Mucosa of stomach (tissue), 1 donor: Measurements from ENCODE around the gene ARL6IP4.

Experiments
- H3K27me3 ChIP-seq: one replicate; pipeline ENCODE4 v1.7.0; 2013; ENCODE audit warnings: mild to moderate bottlenecking, low read length; ENCODE audit not compliant: control insufficient read depth, insufficient read depth
- H3K36me3 ChIP-seq: one replicate; pipeline ENCODE4 v1.7.0; 2013; ENCODE audit warnings: low read length; ENCODE audit not compliant: control insufficient read depth, insufficient read depth
- H3K4me1 ChIP-seq: one replicate; pipeline ENCODE4 v1.7.0; 2013; ENCODE audit warnings: mild to moderate bottlenecking, low read length; ENCODE audit not compliant: control insufficient read depth, insufficient read depth
- H3K4me3 ChIP-seq: one replicate; pipeline ENCODE4 v1.7.0; 2013; ENCODE audit warnings: low read length
- H3K9ac ChIP-seq: one replicate; pipeline ENCODE4 v1.7.0; 2013; ENCODE audit warnings: mild to moderate bottlenecking, low read length, moderate library complexity
- H3K9me3 ChIP-seq: one replicate; pipeline ENCODE4 v1.7.0; 2013; ENCODE audit warnings: mild to moderate bottlenecking, low read length, moderate library complexity; ENCODE audit not compliant: control insufficient read depth
- donor health status: Pancreatic carcinoma.

The ARL6IP4 gene

DNA sequence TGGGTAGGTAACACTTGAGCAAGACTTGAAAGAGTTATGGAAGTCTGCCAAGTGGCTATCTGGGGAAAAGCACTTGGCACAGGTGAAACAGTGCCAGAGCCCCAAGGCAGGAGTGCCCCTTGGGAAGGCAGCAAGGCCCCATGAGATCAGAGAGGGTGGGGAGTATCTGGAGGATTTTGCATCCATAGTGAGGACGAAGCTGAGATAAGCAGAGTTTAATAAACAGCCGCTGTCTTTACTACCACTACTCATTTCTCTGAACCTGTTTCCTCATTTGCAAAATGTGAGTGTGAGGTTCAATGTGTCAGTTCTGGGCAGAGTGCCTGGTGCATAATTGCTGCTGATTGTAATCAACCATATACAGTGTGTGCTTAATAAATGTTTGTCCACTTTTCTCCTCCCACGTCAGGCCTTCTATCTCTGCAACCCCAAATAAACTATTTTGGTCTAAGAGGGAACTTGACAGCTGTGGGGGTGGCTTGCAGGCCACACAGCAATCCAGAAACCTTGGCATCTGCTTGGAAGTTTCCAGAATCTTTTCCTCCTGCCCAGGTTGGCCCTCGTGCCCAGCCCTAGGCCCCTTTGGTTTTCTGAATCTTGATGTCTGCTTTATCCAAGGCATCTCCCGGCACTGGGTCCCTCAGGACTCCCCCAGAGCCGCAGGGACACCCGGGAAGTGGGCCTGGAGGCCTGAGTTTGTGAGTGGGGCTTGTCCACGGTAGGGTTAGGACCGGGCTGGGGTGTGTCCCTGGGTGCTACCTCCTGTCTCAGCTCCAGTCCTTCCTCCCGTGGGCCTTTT lies 18.8 kb upstream of the ARL6IP4 start:
- Histone ChIP-seq H3K4me1 (peaks cover 41% of the 10 kb centered on the region), H3K9me3 (no peaks in the 10 kb centered on the region), H3K4me3 (no peak overlapping the region), H3K27me3 (no peaks in the 10 kb centered on the region), H3K9ac (no peak overlapping the region), H3K36me3 (no peaks in the 10 kb centered on the region)

DNA sequence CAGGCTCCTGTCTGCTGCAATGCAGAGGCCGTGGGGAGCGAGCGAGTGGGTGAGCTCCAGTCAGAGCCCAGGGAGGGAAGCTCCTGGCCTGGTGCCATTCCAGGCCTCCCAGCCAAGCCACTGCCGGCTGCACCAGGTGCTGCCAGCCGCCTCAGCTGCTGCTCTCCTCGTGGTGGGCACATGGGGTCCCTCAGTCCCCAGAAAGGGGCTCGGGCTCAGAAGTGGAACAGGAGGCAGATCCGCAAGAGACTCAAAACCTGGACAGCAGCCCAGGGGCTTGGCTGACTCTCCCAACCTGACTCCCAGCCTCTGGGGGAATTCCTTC lies 16.6 kb upstream of the ARL6IP4 start:
- no peak overlapping the region for H3K4me3 ChIP-seq
- peaks cover 41% of the 10 kb centered on the region for H3K4me1 ChIP-seq
- no peaks in the 10 kb centered on the region for H3K36me3 ChIP-seq
- no peaks in the 10 kb centered on the region for H3K9me3 ChIP-seq
- no peaks in the 10 kb centered on the region for H3K27me3 ChIP-seq
- H3K9ac ChIP-seq, result no peak overlapping the region

DNA sequence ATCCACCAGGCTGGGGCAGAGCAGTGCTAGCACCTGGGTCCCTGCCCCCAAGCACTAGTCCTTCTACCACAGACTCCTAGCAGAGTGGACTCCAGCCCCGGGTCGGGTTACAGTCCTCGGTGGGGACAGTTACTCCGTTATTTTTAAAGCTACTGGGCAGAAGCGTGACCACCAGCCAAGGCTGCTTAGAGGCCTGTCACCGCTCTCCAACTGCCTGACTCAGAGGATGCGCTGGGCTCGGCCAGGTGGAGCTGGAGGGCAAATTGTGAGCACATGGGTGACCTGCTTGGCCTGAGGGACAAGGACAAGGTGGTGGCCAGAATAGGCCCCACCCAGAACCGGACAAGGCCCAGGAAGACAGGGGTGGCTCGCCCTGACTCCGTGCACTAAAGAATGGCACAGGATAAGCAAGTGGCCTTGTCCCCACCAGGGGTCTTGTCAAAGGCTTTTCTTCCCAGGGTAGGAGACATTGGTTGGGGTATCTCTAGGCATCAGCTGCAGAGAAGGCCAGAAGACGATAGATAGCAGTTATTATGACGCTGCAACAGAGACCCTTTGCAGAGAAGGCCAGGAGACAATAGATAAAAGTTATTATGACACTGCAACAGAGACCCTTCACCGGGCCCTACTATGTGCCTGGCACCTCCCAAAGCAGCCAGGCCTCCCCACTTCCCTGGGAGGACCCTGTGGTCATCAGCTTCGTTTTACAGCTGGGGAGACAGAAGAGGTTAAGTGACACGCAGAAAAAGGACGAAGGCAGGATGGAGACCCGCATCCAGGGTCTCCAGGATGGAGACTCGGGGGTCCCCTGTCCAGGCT lies 15.8 kb upstream of the ARL6IP4 start:
- Histone ChIP-seq H3K9me3 (no peaks in the 10 kb centered on the region), H3K27me3 (no peaks in the 10 kb centered on the region), H3K36me3 (no peaks in the 10 kb centered on the region), H3K4me3 (no peak overlapping the region), H3K9ac (no peak overlapping the region), H3K4me1 (peaks cover 41% of the 10 kb centered on the region)

DNA sequence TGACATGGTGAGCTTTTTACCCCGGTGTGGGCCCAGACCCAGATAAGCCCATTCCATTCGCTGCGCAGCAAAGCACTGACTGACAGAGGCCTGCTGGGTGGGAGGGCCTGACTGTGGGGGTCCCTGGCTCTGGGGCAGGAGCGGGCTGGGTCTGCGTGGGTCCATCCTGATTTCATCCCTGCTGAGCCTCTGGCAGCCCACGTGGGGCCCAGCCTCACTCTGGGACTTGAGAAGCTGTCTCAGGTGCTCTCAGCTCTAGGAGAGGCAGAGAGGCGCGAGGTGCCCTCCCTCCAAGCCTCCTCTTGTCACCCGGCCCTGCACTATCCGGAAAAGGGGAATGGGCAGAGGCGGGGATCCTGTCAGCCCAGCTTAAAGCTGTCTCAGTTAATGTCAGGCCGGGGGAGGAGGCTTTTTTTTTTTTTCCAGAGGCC lies 15.1 kb upstream of the ARL6IP4 start:
- no peaks in the 10 kb centered on the region for H3K36me3 ChIP-seq
- H3K9ac ChIP-seq, result no peak overlapping the region
- H3K4me1 ChIP-seq, result peaks cover 41% of the 10 kb centered on the region
- H3K9me3 ChIP-seq, result no peaks in the 10 kb centered on the region
- no peak overlapping the region for H3K4me3 ChIP-seq
- H3K27me3 ChIP-seq, result no peaks in the 10 kb centered on the region

DNA sequence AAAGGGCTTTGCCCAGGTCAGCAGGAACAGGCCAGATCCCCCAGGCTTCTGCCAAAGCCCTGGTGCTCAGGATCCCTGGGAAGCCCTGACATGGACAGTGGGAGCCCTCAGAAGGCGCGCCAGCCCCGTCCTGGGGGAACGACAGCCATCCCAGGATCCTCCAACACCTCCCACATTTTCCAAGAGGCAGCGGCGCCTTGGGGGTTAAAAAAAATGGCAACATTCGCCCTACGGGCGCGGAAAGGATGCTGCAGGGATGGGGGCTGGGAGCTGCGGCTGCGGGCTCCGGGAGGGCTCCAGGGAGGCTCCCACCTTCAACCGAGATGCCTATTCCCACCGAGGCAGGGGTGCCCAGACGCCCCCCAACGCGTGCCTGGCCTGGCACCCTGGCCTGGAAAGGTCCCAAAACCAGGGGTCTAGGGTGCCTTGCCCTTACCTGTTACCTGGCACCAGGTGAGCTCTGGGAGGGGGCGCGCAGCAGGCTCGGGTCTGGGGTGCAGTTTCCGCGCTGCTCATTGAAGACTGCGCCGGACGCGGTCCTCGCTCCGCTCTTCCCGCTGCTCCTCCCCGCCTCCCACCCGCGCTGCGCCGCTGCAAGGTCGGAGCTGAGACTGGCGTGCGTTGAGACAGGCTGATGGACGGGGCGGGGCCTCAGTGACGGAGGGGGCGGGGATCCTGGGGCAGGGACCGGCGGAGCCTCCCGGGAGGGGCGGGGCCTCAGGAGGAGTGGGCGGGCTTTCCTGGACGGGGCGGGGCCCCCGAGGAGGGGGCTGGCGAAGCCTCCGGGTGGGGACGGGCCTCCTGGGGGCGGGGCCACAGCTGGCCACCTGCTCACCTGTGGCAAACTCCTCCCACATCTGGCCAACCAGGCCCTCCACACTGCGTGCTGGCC lies 14.4 kb upstream of the ARL6IP4 start, which contains the start of gene ABCB9:
Gene ABCB9, minus strand, starts transcription at position 613 of the 892 bp plus-strand sequence. CDS start 6,228 bp downstream, outside the sequence.
- no peaks in the 10 kb centered on the region for H3K27me3 ChIP-seq
- no peaks in the 10 kb centered on the region for H3K9me3 ChIP-seq
- H3K36me3 ChIP-seq, result no peaks in the 10 kb centered on the region
- H3K4me1 ChIP-seq, result peaks cover 40% of the 10 kb centered on the region
- H3K9ac ChIP-seq, result no peak within 1 kb of the TSS
- no peak within 1 kb of the TSS for H3K4me3 ChIP-seq

DNA sequence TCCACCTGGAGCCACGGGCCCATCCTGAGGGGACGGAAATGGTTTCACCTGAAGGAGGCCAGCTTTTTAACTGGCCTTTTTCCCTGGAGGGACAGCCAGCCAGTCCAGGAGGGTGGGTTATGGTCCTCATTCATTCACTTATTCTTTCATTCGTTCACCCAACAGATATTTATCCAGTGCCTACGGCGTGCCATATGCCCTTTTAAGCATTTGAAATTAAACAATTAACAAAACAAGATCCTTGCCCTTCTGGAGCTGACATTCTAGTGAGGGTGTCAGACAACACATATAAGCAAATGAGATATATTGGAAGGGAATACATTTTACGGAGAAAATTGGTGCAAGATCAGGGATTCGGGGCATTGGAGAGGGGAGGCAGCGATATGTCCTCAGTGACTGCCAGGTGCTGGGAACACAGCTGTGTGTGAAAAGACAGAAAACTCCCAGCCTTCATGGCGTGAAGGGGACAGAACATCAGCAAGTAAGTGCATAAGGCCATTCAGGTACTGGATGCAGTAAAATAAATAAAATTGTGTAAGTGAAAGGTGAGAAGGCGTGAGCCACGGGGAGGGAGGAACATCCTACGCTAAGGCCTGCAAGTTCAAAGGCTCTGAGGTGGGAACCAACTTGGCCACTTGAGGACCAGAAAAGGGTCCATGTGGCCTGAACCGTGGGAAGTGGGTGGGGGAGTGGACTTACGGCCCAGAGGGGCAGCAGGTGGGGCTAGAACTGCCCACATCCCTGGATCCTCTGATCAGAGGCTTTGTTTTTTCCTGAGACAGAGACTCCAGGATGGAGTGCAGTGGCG lies 13.5 kb upstream of the ARL6IP4 start:
- H3K9ac ChIP-seq, result no peak overlapping the region
- H3K27me3 ChIP-seq, result no peaks in the 10 kb centered on the region
- peaks cover 32% of the 10 kb centered on the region for H3K4me1 ChIP-seq
- no peaks in the 10 kb centered on the region for H3K9me3 ChIP-seq
- H3K4me3 ChIP-seq, result no peak overlapping the region
- no peaks in the 10 kb centered on the region for H3K36me3 ChIP-seq

DNA sequence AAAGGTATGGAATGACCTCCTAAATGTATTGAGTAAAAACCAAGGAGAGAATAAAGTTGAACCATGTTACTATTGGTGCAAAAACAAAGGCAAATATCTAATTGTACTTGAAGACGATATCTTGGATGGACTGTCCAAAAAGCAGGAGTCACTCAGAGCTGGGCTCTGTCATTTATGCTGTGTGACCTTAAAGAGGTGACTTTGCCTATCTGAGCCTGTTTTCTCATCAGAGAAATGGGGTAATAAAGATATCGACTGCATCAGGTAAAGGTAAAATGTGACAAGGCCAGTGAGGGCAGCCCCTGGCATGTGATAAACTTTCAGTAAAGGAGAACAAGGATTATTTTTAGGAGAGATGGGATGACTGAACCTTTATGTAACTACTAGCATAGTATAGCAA lies 12.4 kb upstream of the ARL6IP4 start:
- no peaks in the 10 kb centered on the region for H3K9me3 ChIP-seq
- H3K4me1 ChIP-seq, result peaks cover 25% of the 10 kb centered on the region
- H3K9ac ChIP-seq, result no peak overlapping the region
- H3K4me3 ChIP-seq, result no peak overlapping the region
- H3K36me3 ChIP-seq, result no peaks in the 10 kb centered on the region
- H3K27me3 ChIP-seq, result no peaks in the 10 kb centered on the region

DNA sequence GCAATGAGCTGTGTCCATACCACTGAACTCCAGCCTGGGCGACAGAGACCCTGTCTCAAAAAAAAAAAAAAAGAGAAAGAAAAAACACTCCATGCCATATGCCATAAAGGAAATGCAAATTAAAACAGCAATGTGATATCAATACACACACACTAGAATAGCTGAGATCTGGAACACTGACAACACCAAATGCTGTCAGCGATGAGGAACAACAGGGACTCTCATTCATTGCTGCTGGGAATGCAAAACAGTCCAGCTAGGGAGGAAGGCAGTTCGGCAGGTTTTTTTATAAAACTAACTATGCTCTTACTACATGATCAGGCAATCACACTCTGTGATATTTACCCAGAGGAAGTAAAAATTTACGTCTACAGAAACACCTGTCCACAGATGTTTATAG lies 10.8 kb upstream of the ARL6IP4 start:
- Histone ChIP-seq H3K36me3 (no peaks in the 10 kb centered on the region), H3K4me1 (peaks cover 11% of the 10 kb centered on the region), H3K9me3 (no peaks in the 10 kb centered on the region), H3K9ac (no peak overlapping the region), H3K4me3 (no peak overlapping the region), H3K27me3 (no peaks in the 10 kb centered on the region)

DNA sequence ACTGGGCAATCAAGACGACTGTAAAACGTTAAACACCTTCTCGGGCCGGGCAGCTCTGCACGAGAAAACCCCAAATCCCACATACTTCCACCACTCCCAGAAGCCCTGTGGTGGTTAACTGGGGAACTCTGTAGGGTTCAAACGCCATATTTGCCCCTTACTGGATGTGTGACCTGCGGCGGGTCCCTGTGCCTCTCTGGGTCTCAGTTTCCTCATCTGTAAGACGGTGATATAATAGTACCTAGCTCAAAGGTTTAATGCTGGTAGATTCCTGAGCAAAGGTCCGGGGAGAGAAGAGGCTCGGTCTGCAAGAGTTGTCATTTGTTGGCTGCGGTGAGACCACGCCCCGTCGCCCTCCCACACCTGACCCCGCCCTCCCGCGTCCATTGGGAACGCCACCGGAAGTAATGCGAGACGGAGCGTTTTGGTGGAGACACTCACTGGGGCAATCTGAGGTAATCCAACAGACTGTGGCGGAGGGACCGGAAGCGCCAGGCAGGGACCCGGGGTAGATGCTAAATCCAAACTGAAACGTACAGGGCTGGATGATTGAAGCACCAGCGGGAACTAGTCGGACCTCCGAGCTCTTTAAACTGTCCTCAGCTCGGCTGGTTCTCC lies 6.1 kb upstream of the ARL6IP4 start:
- H3K4me1 ChIP-seq, result peaks cover 15% of the 10 kb centered on the region
- H3K4me3 ChIP-seq, result peak overlapping the region; percentile 71
- no peaks in the 10 kb centered on the region for H3K9me3 ChIP-seq
- H3K36me3 ChIP-seq, result no peaks in the 10 kb centered on the region
- H3K9ac ChIP-seq, result peak overlapping the region; percentile 88
- no peaks in the 10 kb centered on the region for H3K27me3 ChIP-seq

DNA sequence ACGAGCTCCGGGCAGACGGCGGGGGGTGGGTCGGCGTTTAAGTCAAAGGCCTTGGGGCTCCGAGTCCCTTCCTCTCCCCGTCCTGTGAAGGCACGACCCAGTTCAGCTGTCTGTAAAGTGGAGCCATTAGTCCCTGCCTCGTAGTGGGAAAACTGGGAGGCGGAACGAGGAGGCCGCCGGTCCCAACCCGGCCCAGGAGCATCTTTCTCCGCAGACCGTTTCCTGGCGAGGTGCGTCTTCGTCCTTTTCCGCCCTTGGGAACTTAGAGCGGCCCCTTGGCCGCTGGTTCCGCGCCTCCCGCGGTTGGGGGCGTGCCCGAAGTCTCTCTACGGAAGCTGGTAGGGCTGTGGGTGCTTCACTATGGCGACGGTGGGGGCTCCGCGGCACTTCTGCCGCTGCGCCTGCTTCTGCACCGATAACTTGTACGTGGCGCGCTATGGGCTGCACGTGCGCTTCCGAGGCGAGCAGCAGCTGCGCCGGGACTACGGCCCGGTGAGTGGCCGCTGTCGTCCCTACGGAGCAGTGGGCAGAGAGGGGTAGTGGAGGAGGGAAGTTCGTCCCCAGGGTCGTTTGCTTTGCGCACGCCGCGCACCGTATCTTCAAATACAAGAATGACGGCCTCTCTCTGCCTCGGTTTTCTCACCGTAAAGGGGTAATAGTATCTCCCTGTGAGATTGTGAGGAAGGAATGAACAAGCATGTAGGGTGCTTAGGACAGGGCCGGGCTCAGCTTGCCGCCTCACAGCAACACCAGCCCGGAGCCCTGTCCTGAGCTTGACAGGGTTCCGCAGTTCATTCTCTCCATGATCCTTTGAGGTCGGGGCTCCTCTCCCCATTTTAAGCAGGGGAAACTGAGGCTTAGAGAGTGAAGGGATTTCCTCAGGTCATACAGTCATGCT lies 5.3 kb upstream of the ARL6IP4 start, which contains the start of gene OGFOD2:
Gene OGFOD2, plus strand, starts transcription at position 353 of the 898 bp plus-strand sequence. Its CDS starts 8 bp downstream, at position 361.
- Histone ChIP-seq H3K9ac (peak within 1 kb of the TSS; percentile 88), H3K4me1 (peaks cover 22% of the 10 kb centered on the region), H3K27me3 (no peaks in the 10 kb centered on the region), H3K4me3 (peak within 1 kb of the TSS; percentile 71), H3K36me3 (no peaks in the 10 kb centered on the region), H3K9me3 (no peaks in the 10 kb centered on the region)
